Panc1 (cell line): Measurements from ENCODE around the gene FBXW7. TPM values are rescaled to one million over a fixed set of nuclear protein-coding genes. Genes with fewer than 3 reads are reported as not detected.

Experiments
- ATAC-seq: fragments of 200-7000 bp; cut with Tn5 transposase; 2 replicates; pipeline ENCODE4 v1.9.1; 2020; ENCODE audit warnings: mild to moderate bottlenecking, moderate library complexity
- BruUV-seq: library from RNA; stranded (reverse); fragments of 400-500 nt; replicated peaks from 2 replicates; lab custom pipeline; 2021; lab: Mats Ljungman, UMichigan
- CTCF ChIA-PET: fragments of 300-600 bp; sonication (Branson Sonifier 250); formaldehyde crosslinking; loops from one replicate; lab custom pipeline; 2022; ENCODE audit warnings: antibody characterized with exemption; lab: Charles Lee
- POLR2A ChIA-PET: fragments of 300-600 bp; sonication (Branson Sonifier 250); formaldehyde crosslinking; loops from one replicate; lab custom pipeline; 2022; ENCODE audit warnings: antibody characterized with exemption; lab: Charles Lee
- DNase-seq: peaks from one replicate; pipeline ENCODE4 v3.0.0-alpha.2; 2010; ENCODE audit warnings: low read depth, low spot score
- H3K27ac ChIP-seq: 2 replicates; pipeline ENCODE4 v1.5.1; 2011; ENCODE audit warnings: mild to moderate bottlenecking, low read length, inconsistent platforms
- H3K27me3 ChIP-seq: fragments of 200-500 bp; sonication (Bioruptor generic); 2 replicates; pipeline ENCODE4 v1.6.0; 2014; ENCODE audit warnings: low read length, inconsistent platforms; ENCODE audit not compliant: control insufficient read depth, insufficient read depth
- H3K36me3 ChIP-seq: fragments of 200-500 bp; sonication (Bioruptor generic); 2 replicates; pipeline ENCODE4 v1.5.1; 2014; ENCODE audit warnings: inconsistent platforms, mild to moderate bottlenecking, low read length, moderate library complexity; ENCODE audit not compliant: control insufficient read depth, insufficient read depth
- H3K4me1 ChIP-seq: 2 replicates; pipeline ENCODE4 v1.5.1; 2011; ENCODE audit warnings: inconsistent platforms, mild to moderate bottlenecking, low read length, moderate library complexity; ENCODE audit not compliant: control insufficient read depth, insufficient read depth
- H3K4me3 ChIP-seq, 2 experiments: 2 replicates each; pipeline ENCODE4 v1.5.1; 2011 to 2012; ENCODE audit warnings: low read depth in 2 of 2, low read length in 2 of 2, mild to moderate bottlenecking in 2 of 2, inconsistent platforms in 1 of 2, moderate library complexity in 1 of 2
- H3K9me3 ChIP-seq: fragments of 200-500 bp; sonication (Bioruptor generic); 2 replicates; pipeline ENCODE4 v1.5.1; 2014; ENCODE audit warnings: low read depth, mild to moderate bottlenecking, inconsistent platforms, low read length, moderate library complexity; ENCODE audit not compliant: control insufficient read depth, insufficient read depth
- CTCF ChIP-seq: fragments of 450-650 bp; IDR thresholded peaks from 2 replicates; pipeline ENCODE4 v1.5.1; 2017; ENCODE audit warnings: mild to moderate bottlenecking
- POLR2AphosphoS5 ChIP-seq: IDR thresholded peaks from 2 replicates; pipeline ENCODE4 v1.6.1; 2012; ENCODE audit warnings: mild to moderate bottlenecking, low read depth, low read length, moderate library complexity
- REST ChIP-seq, 2 experiments: IDR thresholded peaks; 2 replicates each; pipeline ENCODE4 v1.6.1; 2011 to 2012; ENCODE audit warnings: low read depth in 2 of 2, control low read depth in 1 of 2, low read length in 1 of 2, mild to moderate bottlenecking in 1 of 2, moderate library complexity in 1 of 2; ENCODE audit not compliant: insufficient read depth in 1 of 2
- SIN3A ChIP-seq: IDR thresholded peaks from 2 replicates; pipeline ENCODE4 v1.6.1; 2012; ENCODE audit warnings: low read depth, mild to moderate bottlenecking, low read length, moderate library complexity, borderline replicate concordance; ENCODE audit not compliant: insufficient read depth
- TCF7L2 ChIP-seq: IDR thresholded peaks from 2 replicates; pipeline ENCODE4 v1.6.1; 2011; ENCODE audit warnings: mild to moderate bottlenecking, low read depth, low read length, inconsistent platforms
- in situ Hi-C: cut with HindIII; loops from 2 replicates; pipeline ENCODE4 v1.10.0; 2016; ENCODE audit warnings: low sequenced_read_pairs, low pct_unique_long_range_greater_than_20kb
- intact Hi-C: fragments of 100-400 bp; cut with micrococcal nuclease; formaldehyde crosslinking; loops from one replicate; pipeline ENCODE4 v1.10.0; 2022; ENCODE audit not compliant: unreplicated experiment
- total RNA-seq: library from RNA; stranded (reverse); gene quantifications from one replicate; pipeline ENCODE4 v1.2.1, GENCODE V29; 2021; ENCODE audit not compliant: unreplicated experiment

Gene FBXW7
- total RNA-seq, 1 experiment from 2014 or later, result 16.2 TPM

GRCh38 chr4:152531479-152531878, 4.4 kb downstream of the FBXW7 start:
- no peak overlapping the region for H3K4me3 ChIP-seq
- ChIA-PET POLR2A (no interaction called here), CTCF (no interaction called here)
- TF ChIP-seq TCF7L2 (no peak), REST (IDR thresholded peaks at IDR 0.05; ENCODE audit: insufficient read depth in 1 of 2, low read depth in 2 of 2, low read length in 1 of 2) (no peak), SIN3A (no peak), POLR2AphosphoS5 (no peak), CTCF (no peak)
- no TSS peak for BruUV-seq
- DNase-seq, result no peak
- no peaks in the 10 kb centered on the region; the same call in 1 of the 2 replicates for H3K36me3 ChIP-seq
- ATAC-seq, result no peak
- no peaks in the 10 kb centered on the region for H3K9me3 ChIP-seq
- no peaks in the 10 kb centered on the region for H3K27me3 ChIP-seq
- H3K4me1 ChIP-seq, result peaks cover 4% of the 10 kb centered on the region; the same call in 1 of the 2 replicates
- intact Hi-C loops, result no loop called here
- H3K27ac ChIP-seq, result no peak overlapping the region
- in situ Hi-C loops, result no loop called here

- no TSS peak for BruUV-seq
Observed at GRCh38 chr4:152530600-152530999, 5.3 kb downstream of the FBXW7 start.

More at GRCh38 chr4:152530600-152530999, 5.3 kb downstream of the FBXW7 start:
- TF ChIP-seq POLR2AphosphoS5, result no peak
- no peak for TF ChIP-seq REST (IDR thresholded peaks at IDR 0.05; ENCODE audit: insufficient read depth in 1 of 2, low read depth in 2 of 2, low read length in 1 of 2)
- no peak for TF ChIP-seq TCF7L2
- no peak for TF ChIP-seq SIN3A
- TF ChIP-seq CTCF, result no peak
- DNase-seq (no peak), ATAC-seq (no peak)
- H3K27me3 ChIP-seq, result no peaks in the 10 kb centered on the region
- ChIA-PET POLR2A (no interaction called here), CTCF (no interaction called here)
- no peak overlapping the region for H3K27ac ChIP-seq
- in situ Hi-C loops (no loop called here), intact Hi-C loops (no loop called here)
- peaks cover 4% of the 10 kb centered on the region; the same call in 1 of the 2 replicates for H3K4me1 ChIP-seq
- H3K36me3 ChIP-seq, result no peaks in the 10 kb centered on the region
- H3K4me3 ChIP-seq, result no peak overlapping the region
- H3K9me3 ChIP-seq, result no peaks in the 10 kb centered on the region
